Lower leg skin (tissue), 3 donors: ENCODE data around the gene GCKR.

Source experiments
- CTCF ChIP-seq, 3 donors: fragments of 450-650 bp; IDR thresholded peaks; one replicate each; pipeline ENCODE4 v1.5.1; 2016; ENCODE audit warnings: antibody characterized with exemption in 3 of 3, mild to moderate bottlenecking in 3 of 3, moderate library complexity in 2 of 3
- POLR2A ChIP-seq, 2 donors: fragments of 450-650 bp; IDR thresholded peaks; one replicate each; pipeline ENCODE4 v1.6.1; 2016 to 2017; ENCODE audit warnings: antibody characterized with exemption in 2 of 2, mild to moderate bottlenecking in 1 of 2, moderate library complexity in 1 of 2

- no peak for TF ChIP-seq CTCF (IDR thresholded peaks at IDR 0.05)
- no peak for TF ChIP-seq POLR2A (IDR thresholded peaks at IDR 0.05)
Observed at GRCh38 chr2:27545348-27546141, 48.9 kb downstream of the GCKR start.
